Stimulated activated CD4-positive, alpha-beta T cell treated with anti-CD3 and anti-CD28 coated beads, Interleukin-2, amount 100 ng/mL, for 24 hours (primary cell): Measurements from ENCODE around the gene MLST8.
A peak's percentile ranks its signal among the peaks of the same experiment; 100 is the strongest.

Source experiments
- DNase-seq, 2 donors: peaks; one replicate each; pipeline ENCODE4 v3.0.0-alpha.2; 2020

Gene MLST8

DNA sequence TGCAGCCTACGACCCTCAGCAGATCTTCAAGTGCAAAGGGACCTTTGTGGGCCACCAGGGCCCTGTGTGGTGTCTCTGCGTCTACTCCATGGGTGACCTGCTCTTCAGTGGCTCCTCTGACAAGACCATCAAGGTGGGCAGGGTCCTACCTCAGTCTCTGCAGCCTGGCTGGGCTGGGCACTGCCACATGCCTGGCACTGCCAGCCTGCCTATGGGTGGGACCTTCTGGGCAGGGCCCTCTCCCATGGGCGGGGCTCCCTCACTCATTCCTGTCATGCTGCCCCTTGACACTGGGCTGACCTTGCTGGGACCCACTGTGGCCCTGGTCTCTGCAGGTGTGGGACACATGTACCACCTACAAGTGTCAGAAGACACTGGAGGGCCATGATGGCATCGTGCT is 31.3 kb upstream of the MLST8 start:
- DNase-seq, result no peak

GRCh38 chr16:2174396-2175131 is 30.7 kb upstream of the MLST8 start:
- DNase-seq, result no peak

DNA sequence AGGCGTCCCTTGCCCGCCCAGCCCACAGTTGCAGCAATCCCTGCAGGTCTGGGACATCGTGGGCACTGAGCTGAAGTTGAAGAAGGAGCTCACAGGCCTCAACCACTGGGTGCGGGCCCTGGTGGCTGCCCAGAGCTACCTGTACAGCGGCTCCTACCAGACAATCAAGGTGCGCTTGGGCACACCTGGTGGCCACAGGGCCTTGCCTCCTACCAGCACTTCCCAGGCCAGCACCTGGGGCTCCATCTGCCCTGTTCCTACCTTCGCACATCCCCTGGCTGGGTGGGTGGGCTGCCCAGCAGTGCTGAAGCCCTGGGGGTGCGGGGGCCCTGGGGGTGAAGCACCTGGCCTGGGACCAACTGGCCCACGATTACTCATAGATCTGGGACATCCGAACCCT is 29.8 kb upstream of the MLST8 start:
- no peak for DNase-seq

DNA sequence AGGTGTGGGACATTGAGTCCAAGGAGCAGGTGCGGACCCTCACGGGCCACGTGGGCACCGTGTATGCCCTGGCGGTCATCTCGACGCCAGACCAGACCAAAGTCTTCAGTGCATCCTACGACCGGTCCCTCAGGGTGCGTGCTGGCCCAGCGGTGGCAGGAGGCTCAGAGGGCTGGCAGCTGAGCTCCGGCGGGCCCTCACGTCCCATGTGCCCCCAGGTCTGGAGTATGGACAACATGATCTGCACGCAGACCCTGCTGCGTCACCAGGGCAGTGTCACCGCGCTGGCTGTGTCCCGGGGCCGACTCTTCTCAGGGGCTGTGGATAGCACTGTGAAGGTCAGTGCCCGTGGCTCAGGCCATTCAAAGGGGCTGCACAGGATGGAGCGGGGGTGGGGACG is 29.2 kb upstream of the MLST8 start:
- DNase-seq, result no peak

DNA sequence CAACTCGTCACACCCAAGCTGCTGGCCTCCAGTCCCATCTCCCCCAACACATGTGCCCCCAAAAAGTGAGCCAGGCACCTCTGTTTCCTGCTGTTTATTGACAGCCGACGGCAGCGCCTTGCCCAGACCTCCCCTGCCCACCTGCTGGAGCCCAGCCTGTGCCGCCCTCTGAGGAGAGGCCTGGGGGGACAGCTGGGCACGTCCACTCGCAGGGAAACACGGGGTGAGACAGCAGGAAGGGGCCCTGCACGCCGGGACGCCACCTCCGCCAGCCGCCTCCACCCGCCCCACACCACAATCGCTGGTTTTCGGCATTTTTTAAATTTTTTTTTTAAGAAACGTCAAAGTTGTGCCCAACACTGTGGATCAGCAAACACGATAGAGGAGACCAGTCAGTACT is 28.2 kb upstream of the MLST8 start:
- DNase-seq, result no peak

- no peak for DNase-seq
These were observed 27.7 kb upstream of the MLST8 start for GRCh38 chr16:2177561-2177960.

DNA sequence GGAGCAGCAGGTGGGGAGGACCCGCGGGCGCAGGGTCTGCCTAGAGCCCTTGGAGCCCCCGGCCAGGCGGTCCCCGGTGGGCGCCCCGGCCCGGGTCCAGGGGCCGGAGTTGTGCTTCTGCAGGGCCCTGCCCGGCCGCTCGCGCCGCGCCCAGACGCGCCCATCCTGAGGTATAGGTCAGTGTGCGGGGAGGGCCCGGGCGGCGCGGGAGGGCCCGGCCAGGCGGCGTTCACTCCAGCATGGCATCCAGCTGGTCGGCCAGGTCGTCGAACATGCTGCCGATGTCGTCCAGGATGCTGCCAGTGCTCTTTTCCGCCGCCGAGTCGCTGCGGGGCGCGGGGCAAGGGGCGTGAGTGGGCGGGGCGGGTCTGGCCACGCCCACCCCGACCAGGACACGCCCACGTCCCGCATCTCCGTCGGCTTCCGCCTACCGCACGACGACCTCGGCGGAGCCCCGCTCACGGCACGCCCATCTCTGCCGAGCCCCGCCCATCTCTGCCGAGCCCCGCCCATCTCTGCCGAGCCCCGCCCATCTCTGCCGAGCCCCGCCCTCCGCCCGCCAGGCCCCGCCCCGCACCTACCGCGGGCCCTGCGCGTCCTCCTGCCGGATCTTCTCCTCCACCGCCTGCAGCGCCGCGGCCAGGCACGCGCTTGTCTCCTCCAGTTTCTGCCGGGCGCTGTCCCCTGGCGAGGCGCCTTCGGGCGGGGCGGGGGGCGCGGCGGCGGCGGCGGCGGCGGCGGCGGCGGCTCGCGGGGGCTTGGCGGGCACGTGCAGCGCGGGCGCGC is 26.7 kb upstream of the MLST8 start:
- peak; percentile 31 to 45 for DNase-seq

DNA sequence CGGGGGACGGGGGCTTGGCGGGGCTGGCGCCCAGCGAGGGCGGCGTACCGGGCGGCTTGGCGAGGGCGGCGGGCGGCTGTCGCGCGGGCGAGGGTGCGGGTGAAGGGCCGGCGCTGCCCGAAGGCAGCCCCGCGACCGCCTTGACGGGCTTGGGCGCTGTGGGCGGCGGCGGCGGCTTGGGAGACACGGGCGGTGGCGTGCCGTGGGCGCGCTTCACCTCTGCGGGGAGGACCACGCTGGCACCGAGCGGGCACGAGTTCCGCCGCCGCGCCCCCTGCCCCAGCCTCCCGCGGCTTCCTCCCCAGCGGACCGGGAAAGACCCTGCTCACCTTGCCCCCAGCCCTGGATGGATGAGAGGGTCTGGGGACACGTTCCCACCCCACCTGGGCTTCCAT is 26.1 kb upstream of the MLST8 start:
- no peak for DNase-seq

DNA sequence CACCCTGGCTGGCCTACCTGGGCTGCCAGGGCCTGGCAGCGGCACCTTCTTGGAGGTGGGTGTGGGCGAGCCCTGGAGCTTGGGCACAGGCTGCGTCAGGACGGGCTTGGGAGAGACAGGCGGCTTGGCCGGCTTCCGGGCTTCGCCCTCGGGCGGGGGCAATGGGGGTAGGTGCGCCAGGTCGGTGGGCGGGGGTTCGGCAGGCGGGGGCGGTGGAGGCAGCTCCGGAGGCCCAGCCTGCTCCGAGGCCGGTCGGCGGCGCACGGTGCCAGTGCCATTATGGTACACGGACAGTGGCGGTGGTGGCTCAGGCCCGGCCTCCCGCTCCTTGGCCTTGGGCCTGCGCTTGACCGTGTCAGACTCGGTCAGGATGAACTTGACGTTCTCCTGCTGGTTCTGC is 25.7 kb upstream of the MLST8 start:
- no peak for DNase-seq

GRCh38 chr16:2180461-2180860 is 24.8 kb upstream of the MLST8 start:
- no peak for DNase-seq

GRCh38 chr16:2180962-2181923 is 24.0 kb upstream of the MLST8 start:
- DNase-seq, result no peak

DNA sequence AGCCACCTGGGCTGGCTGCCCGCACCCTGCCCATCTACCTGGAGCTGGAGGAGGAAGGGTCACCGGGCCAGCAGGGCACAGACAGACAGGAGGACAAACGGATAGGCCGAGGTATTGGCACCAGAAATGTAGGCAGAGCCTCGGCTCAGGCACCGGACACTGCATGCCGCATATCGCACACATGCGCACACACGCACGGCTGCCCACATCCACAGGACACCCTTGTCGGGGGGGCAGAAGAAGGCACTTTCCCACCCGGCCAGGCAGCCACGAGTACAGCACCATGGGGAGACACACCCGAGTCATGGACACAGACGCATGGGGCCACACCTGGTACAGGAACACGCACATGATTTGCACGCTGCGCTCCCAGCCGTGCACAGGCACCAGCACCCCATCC is 23.3 kb upstream of the MLST8 start:
- no peak for DNase-seq

DNA sequence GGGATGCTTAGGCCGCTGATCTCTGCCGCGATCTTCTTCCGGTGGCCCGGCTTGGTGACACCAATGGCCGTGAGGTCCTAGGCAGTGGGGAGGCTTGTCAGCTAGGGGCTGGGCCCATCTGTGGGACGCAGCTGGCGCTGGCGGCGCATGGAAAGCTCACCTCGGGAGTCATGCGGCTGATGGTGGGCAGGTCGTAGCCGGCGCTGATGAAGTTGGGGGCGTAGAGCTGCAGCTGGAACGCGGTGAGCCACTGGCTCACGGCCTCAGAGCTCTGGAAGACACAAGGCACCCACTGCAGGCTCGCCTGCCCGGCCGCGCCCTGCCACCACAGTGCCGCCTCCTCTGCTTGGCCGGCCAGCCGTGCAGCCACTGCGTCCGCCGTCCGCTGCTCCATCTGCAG is 21.6 kb upstream of the MLST8 start:
- DNase-seq, result no peak

GRCh38 chr16:2184346-2184745 is 20.9 kb upstream of the MLST8 start:
- DNase-seq, result no peak

- no peak for DNase-seq
These were observed 20.3 kb upstream of the MLST8 start for GRCh38 chr16:2184962-2185361.

GRCh38 chr16:2186064-2186463 is 19.2 kb upstream of the MLST8 start:
- DNase-seq, result no peak

DNA sequence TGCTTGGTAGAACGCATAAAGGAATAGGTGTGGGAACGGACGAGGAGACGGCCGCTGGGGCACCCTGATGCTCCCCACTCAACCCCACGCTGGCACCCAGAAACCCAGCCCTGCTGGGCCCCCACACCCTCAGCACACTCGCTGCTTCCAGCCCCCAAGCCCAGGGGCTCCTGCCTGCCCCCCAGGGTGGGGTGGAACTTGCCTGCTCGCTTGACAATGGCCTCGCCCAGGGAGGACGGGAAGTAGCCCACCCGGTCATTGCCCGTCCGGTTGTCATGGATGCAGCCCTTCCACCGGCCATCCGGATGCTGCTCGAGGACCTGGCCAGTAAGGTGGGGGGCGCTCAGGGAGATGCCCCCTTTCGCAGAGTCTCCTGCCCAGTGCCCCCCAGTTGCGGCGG is 18.7 kb upstream of the MLST8 start:
- DNase-seq, result no peak

DNA sequence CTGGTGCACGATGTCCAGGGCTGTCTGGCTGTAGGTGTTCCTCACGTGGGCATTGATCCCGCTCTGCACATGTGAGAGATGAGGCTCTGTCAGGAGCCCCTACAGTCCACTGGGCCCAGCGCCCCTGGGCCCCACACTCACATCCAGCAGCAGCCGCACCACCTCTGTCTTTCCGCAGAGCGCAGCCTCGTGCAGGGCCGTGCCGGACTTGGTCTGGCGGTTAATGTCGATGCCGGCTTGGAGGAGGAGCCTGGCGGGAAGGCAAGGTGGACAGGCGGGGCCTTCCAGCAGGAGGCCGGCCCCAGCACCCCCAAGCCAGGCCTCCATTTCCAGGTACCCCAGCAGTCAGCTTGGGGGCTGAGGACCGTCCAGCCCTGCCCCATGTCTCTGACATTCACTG is 18.0 kb upstream of the MLST8 start:
- DNase-seq, result no peak

DNA sequence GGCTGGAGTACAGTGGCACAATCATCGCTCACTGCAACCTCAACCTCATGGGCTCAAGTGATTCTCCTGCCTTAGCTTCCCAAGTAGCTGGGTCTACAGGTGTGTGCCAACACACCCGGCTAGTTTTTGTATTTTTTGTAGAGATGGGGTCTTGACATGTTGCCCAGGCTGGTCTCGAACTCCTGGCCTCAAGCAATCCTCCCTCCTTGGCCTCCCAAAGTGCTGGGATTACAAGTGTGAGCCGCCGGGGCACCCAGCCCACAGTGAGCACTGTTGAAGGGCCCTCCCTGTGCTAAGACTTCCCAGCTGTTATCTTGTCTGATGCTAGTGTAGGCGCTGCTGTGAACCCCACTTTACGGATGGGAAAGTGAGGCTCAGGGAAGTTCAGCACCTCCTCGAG is 16.9 kb upstream of the MLST8 start:
- no peak for DNase-seq

DNA sequence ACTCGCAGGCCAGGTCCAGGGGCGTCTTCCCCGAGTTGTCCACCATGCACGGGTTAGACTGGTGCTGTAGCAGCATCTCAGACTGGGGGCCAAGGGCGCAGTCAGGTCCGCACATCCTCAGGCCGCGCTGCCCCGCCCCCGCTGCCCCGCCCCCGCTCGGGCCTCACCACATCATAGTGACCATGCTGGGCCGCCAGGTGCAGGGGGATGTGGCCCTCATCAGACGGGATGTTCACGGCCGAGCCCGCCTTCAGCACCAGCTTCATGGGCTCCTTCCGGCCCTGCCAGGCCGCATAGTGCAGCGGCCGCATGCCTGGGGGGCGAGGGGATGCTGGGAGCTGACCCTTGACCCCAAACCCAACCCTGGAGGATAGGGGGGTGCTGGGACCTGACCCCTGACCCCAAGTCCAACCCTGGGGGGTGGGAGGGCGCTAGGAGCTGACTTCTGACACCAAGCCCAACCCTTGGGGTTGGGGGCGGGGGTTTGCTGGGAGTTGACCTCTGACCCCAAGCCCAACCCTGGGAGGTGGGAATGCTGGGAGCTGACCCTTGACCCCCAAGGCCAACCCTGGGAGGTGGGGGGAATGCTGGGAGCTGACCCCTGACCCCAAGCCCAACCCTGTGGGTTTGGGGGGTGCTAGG is 15.9 kb upstream of the MLST8 start:
- DNase-seq, result no peak

GRCh38 chr16:2190002-2190658 is 15.1 kb upstream of the MLST8 start:
- no peak for DNase-seq

GRCh38 chr16:2190659-2191445 is 14.4 kb upstream of the MLST8 start:
- DNase-seq, result no peak
